Coronary artery (tissue), 2 donors: ENCODE results near the gene POMT2.

ENCODE experiments used
- DNase-seq: peaks from one replicate; pipeline ENCODE4 v3.0.0-alpha.2; 2017; ENCODE audit warnings: low spot score
- H3K27ac ChIP-seq, 2 donors: fragments of 200-600 bp; sonication (generic); one replicate each; pipeline ENCODE4 v1.5.1; 2016 to 2019
- H3K4me3 ChIP-seq: fragments of 200-600 bp; sonication (generic); 2 replicates; pipeline ENCODE4 v1.5.1; 2016; ENCODE audit warnings: mild to moderate bottlenecking, moderate library complexity
- CTCF ChIP-seq: fragments of 200-600 bp; sonication (generic); IDR thresholded peaks from one replicate; pipeline ENCODE4 v1.5.1; 2019; ENCODE audit warnings: antibody characterized with exemption

Gene POMT2

GRCh38 chr14:77253333-77254190 lies 67.1 kb downstream of the POMT2 start:
- DNase-seq, result no peak
- Histone ChIP-seq H3K4me3 (no peak overlapping the region), H3K27ac (no peak overlapping the region)
- TF ChIP-seq CTCF, result no peak

DNA sequence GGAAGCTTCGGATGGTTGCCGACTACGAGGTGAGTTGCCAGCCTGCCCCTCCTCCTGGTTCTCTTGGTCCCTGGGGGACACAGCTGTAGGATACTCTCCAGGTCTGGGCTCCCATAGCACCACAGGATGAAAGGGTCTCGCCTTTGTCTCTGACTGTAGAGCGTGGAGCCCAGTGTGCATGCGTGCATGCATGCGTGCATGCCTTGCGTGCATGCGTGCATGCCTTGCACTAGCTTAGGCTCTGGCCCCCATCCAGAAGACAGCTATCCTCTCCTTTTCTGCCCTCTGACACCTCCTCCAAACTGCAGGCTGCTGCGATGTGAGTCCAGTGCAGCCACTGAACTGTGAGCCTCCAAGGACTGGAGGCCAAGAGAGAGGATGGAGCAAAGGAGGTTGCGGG lies 68.8 kb downstream of the POMT2 start:
- Histone ChIP-seq H3K4me3 (no peak overlapping the region), H3K27ac (no peak overlapping the region)
- no peak for TF ChIP-seq CTCF
- DNase-seq, result no peak

DNA sequence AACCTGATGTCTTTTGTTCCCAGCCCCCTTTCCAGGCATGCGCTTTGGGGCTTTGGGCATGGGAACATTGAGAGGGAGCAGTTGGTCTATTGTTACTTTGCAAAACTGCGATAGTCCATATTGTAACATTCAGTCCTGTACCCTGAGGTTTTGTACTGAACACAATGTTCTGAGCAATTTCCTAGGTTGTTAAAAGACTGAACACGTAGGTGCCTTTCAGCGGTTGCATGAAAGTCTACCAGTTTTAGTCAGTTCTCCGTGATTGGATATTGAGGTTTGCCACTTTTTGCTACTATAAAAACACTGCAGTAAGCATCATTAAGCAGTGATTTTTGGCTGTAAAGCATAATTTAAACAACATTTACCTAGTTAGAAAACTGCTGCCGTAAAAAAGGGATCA lies 69.8 kb downstream of the POMT2 start:
- no peak for TF ChIP-seq CTCF
- Histone ChIP-seq H3K4me3 (no peak overlapping the region), H3K27ac (no peak overlapping the region)
- no peak for DNase-seq

- no peak overlapping the region for H3K4me3 ChIP-seq
- DNase-seq, result no peak
- H3K27ac ChIP-seq, result no peak overlapping the region
- no peak for TF ChIP-seq CTCF
Measured at GRCh38 chr14:77249286-77249685, 71.4 kb downstream of the POMT2 start.

DNA sequence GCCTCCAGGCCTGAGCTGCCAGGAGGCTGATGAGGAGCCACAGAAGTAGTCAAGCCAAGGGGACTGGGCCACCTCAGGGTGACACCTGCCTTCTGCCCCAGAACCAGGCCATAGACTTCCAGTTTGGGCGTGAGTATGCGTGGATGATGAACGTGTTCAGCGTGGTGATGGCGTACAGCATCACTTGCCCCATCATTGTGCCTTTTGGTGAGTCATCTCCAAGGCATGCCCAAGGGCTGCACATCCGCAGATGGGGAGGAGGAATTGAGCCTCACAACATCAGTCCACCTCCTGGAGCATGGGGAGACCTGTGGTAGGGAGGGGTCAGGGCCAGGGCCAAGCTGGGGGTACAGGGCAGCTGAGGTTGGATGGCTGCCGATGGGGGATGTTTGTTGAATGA lies 72.0 kb downstream of the POMT2 start:
- Histone ChIP-seq H3K4me3 (no peak overlapping the region), H3K27ac (no peak overlapping the region)
- no peak for DNase-seq
- TF ChIP-seq CTCF, result no peak

DNA sequence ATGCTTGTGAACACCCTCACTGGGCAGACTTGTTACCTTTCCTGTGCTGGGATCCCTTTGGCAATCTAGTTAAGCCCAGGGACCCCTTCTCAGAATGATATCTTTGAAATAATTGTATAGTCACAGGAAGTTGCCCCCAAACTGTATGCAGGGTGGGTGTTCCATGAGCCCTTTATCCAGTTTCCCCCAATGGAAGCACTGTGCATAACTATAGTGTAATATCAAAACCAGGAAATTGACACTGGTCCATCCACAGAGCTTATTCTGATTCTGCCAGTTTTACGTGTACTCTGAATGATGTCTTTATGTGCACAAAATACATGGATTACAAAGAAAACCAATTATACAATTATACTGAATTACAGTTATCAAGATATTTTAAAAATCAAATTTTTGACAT lies 73.9 kb downstream of the POMT2 start:
- Histone ChIP-seq H3K27ac (no peak overlapping the region), H3K4me3 (no peak overlapping the region)
- TF ChIP-seq CTCF, result no peak
- no peak for DNase-seq

GRCh38 chr14:77245820-77246219 lies 74.9 kb downstream of the POMT2 start:
- Histone ChIP-seq H3K27ac (no peak overlapping the region), H3K4me3 (no peak overlapping the region)
- no peak for DNase-seq
- TF ChIP-seq CTCF, result no peak
